Mesenchymal stem cell (in vitro differentiated cells and primary cell): Measurements from ENCODE around the gene MMAB.

Experiments used
- DNase-seq: peaks from one replicate; pipeline ENCODE4 v3.0.0-alpha.2; 2013
- H2AFZ ChIP-seq: one replicate; pipeline ENCODE4 v1.6.1; 2013; ENCODE audit warnings: low read depth, mild to moderate bottlenecking, control low read depth, inconsistent platforms, low read length, moderate library complexity
- H2AK5ac ChIP-seq: 2 replicates; pipeline ENCODE4 v1.6.1; 2013; ENCODE audit warnings: low read length, moderate library complexity, mild to moderate bottlenecking, inconsistent platforms; ENCODE audit not compliant: severe bottlenecking
- H2BK120ac ChIP-seq: one replicate; pipeline ENCODE4 v1.6.1; 2013; ENCODE audit warnings: low read depth, mild to moderate bottlenecking, inconsistent platforms, low read length, moderate library complexity
- H2BK12ac ChIP-seq, 2 experiments: one replicate each; pipeline ENCODE4 v1.6.1; 2013; ENCODE audit warnings: inconsistent platforms in 2 of 2, low read length in 2 of 2, mild to moderate bottlenecking in 2 of 2, moderate library complexity in 2 of 2, control low read depth in 1 of 2
- H2BK15ac ChIP-seq: one replicate; pipeline ENCODE4 v1.6.1; 2013; ENCODE audit warnings: mild to moderate bottlenecking, low read depth, inconsistent platforms; ENCODE audit not compliant: poor library complexity, severe bottlenecking
- H2BK5ac ChIP-seq: 2 replicates; pipeline ENCODE4 v1.6.1; 2013; ENCODE audit warnings: low read depth, mild to moderate bottlenecking, low read length, control low read depth, inconsistent platforms; ENCODE audit not compliant: poor library complexity, severe bottlenecking
- H3K14ac ChIP-seq, 2 experiments: one replicate each; pipeline ENCODE4 v1.6.1; 2013; ENCODE audit warnings: inconsistent platforms in 2 of 2, low read length in 2 of 2, control low read depth in 1 of 2, mild to moderate bottlenecking in 1 of 2, moderate library complexity in 1 of 2
- H3K18ac ChIP-seq, 2 experiments: one replicate each; pipeline ENCODE4 v1.6.1; 2013; ENCODE audit warnings: inconsistent platforms in 2 of 2, low read length in 2 of 2, control low read depth in 1 of 2, low read depth in 1 of 2, mild to moderate bottlenecking in 1 of 2
- H3K23ac ChIP-seq, 2 experiments: one replicate each; pipeline ENCODE4 v1.6.1; 2013; ENCODE audit warnings: inconsistent platforms in 2 of 2, low read length in 2 of 2, mild to moderate bottlenecking in 2 of 2, moderate library complexity in 2 of 2, control low read depth in 1 of 2
- H3K27ac ChIP-seq: 2 replicates; pipeline ENCODE4 v1.5.1; 2013; ENCODE audit warnings: mild to moderate bottlenecking, moderate library complexity, low read length, control low read depth, inconsistent platforms; ENCODE audit not compliant: poor library complexity, severe bottlenecking
- H3K27me3 ChIP-seq, 2 experiments: 2 replicates each; pipeline versions ENCODE4 v1.6.1 to v1.7.0; 2013; ENCODE audit warnings: low read length in 2 of 2, mild to moderate bottlenecking in 2 of 2, moderate library complexity in 2 of 2, control low read depth in 1 of 2, inconsistent platforms in 1 of 2; ENCODE audit not compliant: control insufficient read depth in 1 of 2, insufficient read depth in 1 of 2
- H3K36me3 ChIP-seq, 2 experiments: 2 replicates each; pipeline versions ENCODE4 v1.6.1 to v1.7.0; 2013; ENCODE audit warnings: low read length in 2 of 2, control low read depth in 1 of 2, inconsistent platforms in 1 of 2, low read depth in 1 of 2, mild to moderate bottlenecking in 1 of 2; ENCODE audit not compliant: insufficient read depth in 2 of 2, control insufficient read depth in 1 of 2
- H3K4ac ChIP-seq, 2 experiments: one replicate each; pipeline ENCODE4 v1.6.1; 2013; ENCODE audit warnings: inconsistent platforms in 2 of 2, low read length in 2 of 2, mild to moderate bottlenecking in 2 of 2, moderate library complexity in 2 of 2, control low read depth in 1 of 2, low read depth in 1 of 2
- H3K4me1 ChIP-seq: 2 replicates; pipeline ENCODE4 v1.6.1; 2013; ENCODE audit warnings: low read depth, low read length, control low read depth; ENCODE audit not compliant: control insufficient read depth, insufficient read depth
- H3K4me2 ChIP-seq: 2 replicates; pipeline ENCODE4 v1.6.1; 2013; ENCODE audit warnings: low read length, mild to moderate bottlenecking, inconsistent platforms; ENCODE audit not compliant: poor library complexity, severe bottlenecking
- H3K4me3 ChIP-seq, 2 experiments: 2 replicates each; pipeline versions ENCODE4 v1.5.1 to v1.7.0; 2013; ENCODE audit warnings: low read length in 2 of 2, mild to moderate bottlenecking in 2 of 2, control low read depth in 1 of 2, low read depth in 1 of 2; ENCODE audit not compliant: insufficient read depth in 1 of 2
- H3K79me1 ChIP-seq: replicated peaks from 2 replicates; pipeline ENCODE4 v1.6.1; 2013; ENCODE audit warnings: mild to moderate bottlenecking, control low read depth, low read length, inconsistent platforms; ENCODE audit not compliant: poor library complexity, severe bottlenecking
- H3K9ac ChIP-seq: 2 replicates; pipeline ENCODE4 v1.7.0; 2013; ENCODE audit warnings: mild to moderate bottlenecking, low read length, moderate library complexity
- H3K9me3 ChIP-seq: 2 replicates; pipeline ENCODE4 v1.7.0; 2013; ENCODE audit warnings: mild to moderate bottlenecking, low read length; ENCODE audit not compliant: control insufficient read depth
- H4K8ac ChIP-seq: one replicate; pipeline ENCODE4 v1.6.1; 2013; ENCODE audit warnings: inconsistent platforms, mild to moderate bottlenecking, low read length, moderate library complexity
- H4K91ac ChIP-seq: one replicate; pipeline ENCODE4 v1.6.1; 2013; ENCODE audit warnings: mild to moderate bottlenecking, low read length, inconsistent platforms
- WGBS: methylation state at CpG from one replicate; pipeline ENCODE4 v1.1.7; 2013; ENCODE audit warnings: mixed read lengths; 5-methylcytosine and 5-hydroxymethylcytosine counted together

Gene MMAB

DNA sequence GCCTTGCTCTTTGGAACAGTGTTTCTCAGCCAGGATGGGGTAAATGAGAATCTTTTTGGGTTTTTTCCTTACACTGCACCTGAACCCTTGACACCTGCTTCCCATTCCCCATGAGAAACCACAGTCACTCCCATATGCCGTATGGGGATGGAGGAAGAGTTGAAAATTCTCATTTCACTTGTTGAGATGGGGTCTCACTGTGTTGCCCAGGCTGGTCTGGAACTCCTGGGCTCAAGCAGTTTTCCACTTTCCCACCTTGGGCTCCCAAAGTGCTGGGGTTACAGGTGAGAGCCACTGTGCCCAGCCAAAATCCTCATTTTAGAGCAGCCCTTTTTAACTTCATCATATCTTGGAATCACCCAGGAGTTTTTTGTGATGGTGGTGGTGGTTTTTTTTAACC is 4.0 kb upstream of the MMAB start:
- Histone ChIP-seq H3K4me2 (no peak overlapping the region), H4K8ac (no peak overlapping the region), H2BK12ac (no peak overlapping the region), H3K18ac (no peak overlapping the region), H2AFZ (no peak overlapping the region), H4K91ac (no peak overlapping the region), H3K79me1 (peaks cover 26% of the 10 kb centered on the region), H3K4me3 (no peak overlapping the region), H3K9ac (no peak overlapping the region), H3K4ac (no peak overlapping the region), H3K27me3 (no peaks in the 10 kb centered on the region), H2BK15ac (no peak overlapping the region), H3K14ac (no peak overlapping the region), H3K27ac (no peak overlapping the region), H2BK120ac (no peak overlapping the region), H3K36me3 (peaks cover 45 to 60% of the 10 kb centered on the region in 2 experiments), H3K9me3 (no peaks in the 10 kb centered on the region), H3K4me1 (peaks cover 6% of the 10 kb centered on the region), H2BK5ac (no peak overlapping the region), H3K23ac (no peak overlapping the region), H2AK5ac (no peak overlapping the region)
- WGBS, result 100% methylated on average over 1 of the region's 1 CpG
- no peak for DNase-seq

DNA sequence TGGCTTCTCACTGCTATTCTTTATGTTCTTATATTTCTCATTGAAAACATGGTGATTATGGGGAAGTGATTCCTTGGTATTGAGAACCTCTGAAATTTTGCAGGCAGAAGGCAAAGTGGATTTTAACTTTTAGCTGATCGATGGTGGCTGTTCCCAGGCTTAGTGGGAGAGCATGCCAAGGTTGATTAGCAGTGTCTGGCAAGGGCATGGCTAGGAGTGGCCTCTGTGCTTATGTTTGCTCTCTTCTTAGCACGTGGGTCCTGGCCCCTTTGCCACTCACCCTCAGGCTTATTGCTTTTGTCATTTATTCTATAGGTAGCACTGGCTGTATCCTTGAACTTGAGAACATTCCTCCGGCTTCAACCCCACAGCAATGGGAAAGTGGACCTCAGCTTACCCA is 2.4 kb upstream of the MMAB start:
- 100% methylated on average over 2 of the region's 3 CpGs for WGBS
- Histone ChIP-seq H3K14ac (no peak overlapping the region), H2AK5ac (no peak overlapping the region), H3K23ac (no peak overlapping the region), H3K27ac (no peak overlapping the region), H3K4ac (no peak overlapping the region), H4K8ac (peak overlapping the region; percentile 19), H2BK120ac (no peak overlapping the region), H2BK15ac (no peak overlapping the region), H2BK12ac (no peak overlapping the region), H2AFZ (no peak overlapping the region), H3K4me3 (no peak overlapping the region), H2BK5ac (no peak overlapping the region), H4K91ac (no peak overlapping the region), H3K18ac (no peak overlapping the region), H3K9ac (no peak overlapping the region), H3K9me3 (no peaks in the 10 kb centered on the region), H3K27me3 (no peaks in the 10 kb centered on the region), H3K36me3 (peaks cover 30 to 49% of the 10 kb centered on the region in 2 experiments), H3K79me1 (peaks cover 30% of the 10 kb centered on the region), H3K4me2 (no peak overlapping the region), H3K4me1 (peaks cover 6% of the 10 kb centered on the region)
- no peak for DNase-seq

GRCh38 chr12:109573914-109574244 is 575 bp upstream of the MMAB start:
- WGBS, result 0% methylated on average over 8 of the region's 13 CpGs
- no peak overlapping the region for H2AK5ac ChIP-seq

GRCh38 chr12:109572506-109572845 is 828 bp downstream of the MMAB start:
- Histone ChIP-seq H3K36me3 (peaks cover 14 to 44% of the 10 kb centered on the region in 2 experiments), H2BK5ac (no peak overlapping the region), H3K4ac (no peak overlapping the region), H3K18ac (peak overlapping the region in 1 of 2 experiments; percentile 11), H2BK12ac (peak overlapping the region in 1 of 2 experiments; percentile 22), H3K9me3 (no peaks in the 10 kb centered on the region), H3K79me1 (peaks cover 30% of the 10 kb centered on the region), H4K91ac (peak overlapping the region; percentile 6), H3K23ac (no peak overlapping the region), H3K4me2 (peak overlapping the region; percentile 42), H3K14ac (no peak overlapping the region), H3K27me3 (no peaks in the 10 kb centered on the region), H2AK5ac (no peak overlapping the region), H2BK15ac (no peak overlapping the region), H3K4me3 (peak overlapping the region in 1 of 2 experiments; percentile 84), H2AFZ (no peak overlapping the region), H3K27ac (no peak overlapping the region), H3K4me1 (peaks cover 6% of the 10 kb centered on the region), H2BK120ac (no peak overlapping the region), H4K8ac (no peak overlapping the region), H3K9ac (peak overlapping the region; percentile 93)
- WGBS, result 90% methylated on average over 3 of the region's 3 CpGs
- no peak for DNase-seq

More at GRCh38 chr12:109573914-109574244, 575 bp upstream of the MMAB start:
- H3K9ac ChIP-seq, result peak overlapping the region; percentile 93
- peaks cover 13 to 47% of the 10 kb centered on the region in 2 experiments for H3K36me3 ChIP-seq
- H3K4me1 ChIP-seq, result peaks cover 6% of the 10 kb centered on the region
- no peak overlapping the region for H2AFZ ChIP-seq
- H3K9me3 ChIP-seq, result no peaks in the 10 kb centered on the region
- H4K91ac ChIP-seq, result no peak overlapping the region
- peaks cover 35% of the 10 kb centered on the region for H3K79me1 ChIP-seq
- peak overlapping the region in 1 of 2 experiments; percentile 96 for H3K4ac ChIP-seq
- H4K8ac ChIP-seq, result no peak overlapping the region
- no peak overlapping the region for H3K27ac ChIP-seq
- H3K14ac ChIP-seq, result peak overlapping the region in 1 of 2 experiments; percentile 90
- no peak overlapping the region for H2BK5ac ChIP-seq
- DNase-seq, result no peak
- H2BK12ac ChIP-seq, result peak overlapping the region in 1 of 2 experiments; percentile 25
- no peak overlapping the region for H2BK120ac ChIP-seq
- no peaks in the 10 kb centered on the region for H3K27me3 ChIP-seq
- no peak overlapping the region for H2BK15ac ChIP-seq
- no peak overlapping the region for H3K23ac ChIP-seq
- peak overlapping the region in 1 of 2 experiments; percentile 79 for H3K18ac ChIP-seq
- H3K4me2 ChIP-seq, result peak overlapping the region; percentile 73
- H3K4me3 ChIP-seq, result peak overlapping the region; percentile 83 to 84
